ENCODE results near the gene MYO1F. TPM values are rescaled to one million over a fixed set of nuclear protein-coding genes. Genes with fewer than 3 reads are reported as not detected.
A peak's percentile ranks its signal among the peaks of the same experiment; 100 is the strongest.

The MYO1F gene
- total RNA-seq, 1 donor from 2014 or later, result 7.4 TPM

DNA sequence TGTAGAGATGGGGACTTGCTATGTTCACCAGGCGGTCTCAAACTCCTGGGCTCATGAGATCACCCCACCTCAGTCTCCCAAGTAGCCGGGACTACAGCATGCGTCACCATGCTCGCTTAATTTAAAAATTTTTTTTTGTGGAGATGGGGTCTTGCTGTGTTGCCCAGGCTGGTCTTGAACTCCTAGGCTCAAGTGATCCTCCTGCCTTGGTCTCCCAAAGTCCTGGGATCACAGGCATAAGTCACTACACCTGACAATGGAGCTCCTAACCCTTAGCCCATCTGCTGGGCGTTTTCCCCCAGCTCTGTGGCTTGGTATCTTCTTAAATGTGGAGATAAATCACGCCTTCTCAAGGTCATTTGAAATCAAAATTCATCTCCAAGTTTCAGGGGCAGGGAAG lies 39.6 kb upstream of the MYO1F start:
- DNase-seq, result no peak
- intact Hi-C loops (cut with micrococcal nuclease), result no loop called here
- H3K4me1 ChIP-seq, result peaks cover under 1% of the 10 kb centered on the region
- peaks cover 60% of the 10 kb centered on the region for H3K27me3 ChIP-seq (ENCODE audit: low read depth)
- H3K4me3 ChIP-seq, result no peak overlapping the region
- H3K36me3 ChIP-seq, result no peaks in the 10 kb centered on the region
- H3K9me3 ChIP-seq (replicated peaks), result no peaks in the 10 kb centered on the region
- H3K27ac ChIP-seq (replicated peaks), result no peak overlapping the region
- TF ChIP-seq, protein P1, sequence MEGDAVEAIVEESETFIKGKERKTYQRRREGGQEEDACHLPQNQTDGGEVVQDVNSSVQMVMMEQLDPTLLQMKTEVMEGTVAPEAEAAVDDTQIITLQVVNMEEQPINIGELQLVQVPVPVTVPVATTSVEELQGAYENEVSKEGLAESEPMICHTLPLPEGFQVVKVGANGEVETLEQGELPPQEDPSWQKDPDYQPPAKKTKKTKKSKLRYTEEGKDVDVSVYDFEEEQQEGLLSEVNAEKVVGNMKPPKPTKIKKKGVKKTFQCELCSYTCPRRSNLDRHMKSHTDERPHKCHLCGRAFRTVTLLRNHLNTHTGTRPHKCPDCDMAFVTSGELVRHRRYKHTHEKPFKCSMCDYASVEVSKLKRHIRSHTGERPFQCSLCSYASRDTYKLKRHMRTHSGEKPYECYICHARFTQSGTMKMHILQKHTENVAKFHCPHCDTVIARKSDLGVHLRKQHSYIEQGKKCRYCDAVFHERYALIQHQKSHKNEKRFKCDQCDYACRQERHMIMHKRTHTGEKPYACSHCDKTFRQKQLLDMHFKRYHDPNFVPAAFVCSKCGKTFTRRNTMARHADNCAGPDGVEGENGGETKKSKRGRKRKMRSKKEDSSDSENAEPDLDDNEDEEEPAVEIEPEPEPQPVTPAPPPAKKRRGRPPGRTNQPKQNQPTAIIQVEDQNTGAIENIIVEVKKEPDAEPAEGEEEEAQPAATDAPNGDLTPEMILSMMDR (IDR thresholded peaks at IDR 0.05; ENCODE audit: borderline replicate concordance), result no peak

DNA sequence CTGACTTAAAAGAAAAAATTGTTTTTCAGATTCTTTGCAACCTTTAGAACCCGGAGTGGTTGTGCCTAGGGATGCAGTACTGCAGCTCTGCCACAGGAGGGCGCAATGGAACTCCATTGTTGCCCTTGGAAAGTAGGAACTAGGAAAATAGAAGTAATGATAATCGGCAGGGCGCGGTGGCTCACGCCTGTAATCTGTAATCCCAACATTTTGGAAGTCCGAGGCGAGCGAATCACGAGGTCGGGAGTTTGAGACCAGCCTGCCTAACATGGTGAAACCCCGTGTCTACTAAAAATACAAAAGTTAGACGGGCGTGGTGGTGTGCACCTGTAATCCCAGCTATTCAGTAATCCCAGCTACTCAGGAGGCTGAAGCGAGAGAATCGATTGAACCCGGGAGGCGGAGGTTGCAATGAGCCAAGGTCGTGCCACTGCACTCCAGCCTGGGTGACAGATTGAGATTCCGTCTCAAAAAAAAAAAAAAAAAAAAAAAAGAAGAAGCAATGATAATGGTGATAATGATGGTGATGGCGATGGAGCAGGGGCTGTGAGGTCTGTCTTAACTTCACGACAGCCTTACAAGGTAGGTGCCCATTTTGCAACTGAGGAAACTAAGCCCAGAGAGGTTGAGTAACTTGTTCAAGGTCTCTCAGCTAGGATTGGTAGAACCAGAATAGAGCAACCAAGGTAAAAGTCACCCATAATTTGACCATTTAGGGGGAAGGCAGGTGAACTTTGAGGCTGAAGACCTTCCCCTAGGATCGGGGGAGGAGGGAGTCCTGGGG lies 38.8 kb upstream of the MYO1F start:
- DNase-seq, result peak; percentile 51
- intact Hi-C loops (cut with micrococcal nuclease), result no loop called here
- TF ChIP-seq, protein P1 (IDR thresholded peaks at IDR 0.05; ENCODE audit: borderline replicate concordance), result peak; percentile 84
- Histone ChIP-seq H3K27me3 (ENCODE audit: low read depth) (peaks cover 59% of the 10 kb centered on the region), H3K4me1 (peaks cover 6% of the 10 kb centered on the region), H3K4me3 (no peak overlapping the region), H3K27ac (replicated peaks) (no peak overlapping the region), H3K9me3 (replicated peaks) (no peaks in the 10 kb centered on the region), H3K36me3 (no peaks in the 10 kb centered on the region)

DNA sequence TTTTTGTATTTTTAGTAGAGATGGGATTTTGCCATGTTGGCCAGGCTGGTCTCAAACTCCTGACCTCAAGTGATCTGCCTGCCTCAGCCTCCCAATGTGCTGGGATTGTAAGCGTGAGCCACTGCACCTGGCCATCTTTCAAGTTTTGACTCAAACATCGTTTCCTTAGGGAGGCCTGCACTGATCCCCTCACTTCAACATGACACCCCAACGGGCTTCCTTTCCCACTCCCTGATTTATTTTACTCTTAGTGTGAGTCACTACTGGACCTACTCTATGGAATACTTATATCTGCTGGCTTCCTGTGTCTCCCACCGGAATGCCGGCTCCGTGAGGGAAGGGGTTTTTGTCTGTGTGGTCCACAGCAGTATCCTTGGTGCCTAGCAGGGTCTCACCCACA lies 37.8 kb upstream of the MYO1F start:
- intact Hi-C loops (cut with micrococcal nuclease), result no loop called here
- Histone ChIP-seq H3K9me3 (replicated peaks) (no peaks in the 10 kb centered on the region), H3K27ac (replicated peaks) (no peak overlapping the region), H3K27me3 (ENCODE audit: low read depth) (peaks cover 54% of the 10 kb centered on the region), H3K36me3 (no peaks in the 10 kb centered on the region), H3K4me1 (peaks cover 6% of the 10 kb centered on the region), H3K4me3 (no peak overlapping the region)
- DNase-seq, result no peak
- TF ChIP-seq, protein P1 (IDR thresholded peaks at IDR 0.05; ENCODE audit: borderline replicate concordance), result no peak

DNA sequence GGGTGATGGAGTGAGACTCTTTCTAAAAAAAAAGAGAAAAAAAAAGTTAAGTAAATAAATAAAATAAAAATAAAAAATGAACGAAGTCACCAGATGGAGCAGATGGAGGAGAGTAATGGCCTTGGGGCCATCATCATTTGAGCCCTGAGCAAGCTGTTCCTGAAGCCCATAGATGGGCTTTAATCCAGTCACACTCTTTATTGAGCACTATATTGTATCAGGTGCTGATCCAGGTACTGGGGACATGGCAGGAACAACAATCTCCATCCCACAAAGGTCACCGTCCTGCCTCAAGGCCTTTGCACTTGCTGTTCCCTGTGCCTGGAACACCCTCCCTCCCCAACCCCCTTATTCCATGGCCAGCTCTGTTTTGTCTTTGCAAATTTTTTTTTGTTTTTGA lies 37.2 kb upstream of the MYO1F start:
- intact Hi-C loops (cut with micrococcal nuclease), result no loop called here
- no peaks in the 10 kb centered on the region for H3K36me3 ChIP-seq
- H3K9me3 ChIP-seq (replicated peaks), result no peaks in the 10 kb centered on the region
- H3K4me3 ChIP-seq, result no peak overlapping the region
- H3K27ac ChIP-seq (replicated peaks), result no peak overlapping the region
- no peak for DNase-seq
- TF ChIP-seq, protein P1 (IDR thresholded peaks at IDR 0.05; ENCODE audit: borderline replicate concordance), result no peak
- peaks cover 54% of the 10 kb centered on the region for H3K27me3 ChIP-seq (ENCODE audit: low read depth)
- H3K4me1 ChIP-seq, result peaks cover 11% of the 10 kb centered on the region

DNA sequence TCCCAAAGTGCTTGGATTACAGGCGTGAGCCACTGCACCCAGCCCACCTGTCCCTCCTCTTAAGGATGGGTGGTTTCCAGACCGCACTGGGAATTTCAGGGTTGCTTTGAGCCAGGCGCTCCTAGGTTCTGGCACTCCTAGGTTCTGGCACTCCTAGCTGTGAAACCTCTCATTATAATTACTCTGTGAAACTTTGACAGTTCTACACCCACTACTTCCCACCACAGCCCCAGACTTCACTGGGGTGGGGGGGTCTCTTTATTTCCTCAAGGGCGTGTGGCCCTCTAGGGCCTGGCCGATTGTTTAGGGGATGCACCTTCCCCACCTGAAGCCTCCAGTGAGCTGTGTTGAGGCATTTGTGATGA lies 35.5 kb upstream of the MYO1F start:
- Histone ChIP-seq H3K27ac (replicated peaks) (peak overlapping the region; percentile 65), H3K9me3 (replicated peaks) (no peaks in the 10 kb centered on the region), H3K4me3 (no peak overlapping the region), H3K27me3 (ENCODE audit: low read depth) (peaks cover 46% of the 10 kb centered on the region), H3K36me3 (no peaks in the 10 kb centered on the region), H3K4me1 (peaks cover 22% of the 10 kb centered on the region)
- intact Hi-C loops (cut with micrococcal nuclease), result no loop called here
- TF ChIP-seq, protein P1 (IDR thresholded peaks at IDR 0.05; ENCODE audit: borderline replicate concordance), result no peak
- DNase-seq, result no peak

Measured in left ventricle myocardium inferior (tissue), 1 donor.